Neural cell (in vitro differentiated cells): Measurements from ENCODE around the gene MUC3A. TPM values are rescaled to one million over a fixed set of nuclear protein-coding genes. Genes with fewer than 3 reads are reported as not detected.
A peak's percentile ranks its signal among the peaks of the same experiment; 100 is the strongest.

Experiments used
- H2AFZ ChIP-seq: fragments of 200-600, 300-800 bp; sonication (generic), shearing (Covaris generic); 2 replicates; pipeline ENCODE4 v1.6.0; 2014; ENCODE audit warnings: low read depth, mild to moderate bottlenecking, antibody characterized with exemption, low read length, moderate library complexity
- H3F3A ChIP-seq: fragments of 200-600 bp; shearing (Covaris generic); 2 replicates; pipeline ENCODE4 v1.6.1; 2016; ENCODE audit warnings: mild to moderate bottlenecking, moderate library complexity, mixed read lengths, antibody characterized with exemption, low read length; ENCODE audit not compliant: insufficient read depth, poor library complexity, severe bottlenecking
- H3K27ac ChIP-seq: fragments of 200-600, 300-800 bp; sonication (generic), shearing (Covaris generic); 2 replicates; pipeline ENCODE4 v1.5.1; 2014; ENCODE audit warnings: mild to moderate bottlenecking, low read length, moderate library complexity
- H3K27me3 ChIP-seq: fragments of 300-800, 200-600 bp; sonication (generic), shearing (Covaris generic); 2 replicates; pipeline ENCODE4 v1.6.0; 2014; ENCODE audit warnings: mild to moderate bottlenecking, low read depth, low read length, moderate library complexity; ENCODE audit not compliant: insufficient read depth
- H3K36me3 ChIP-seq: fragments of 300-800, 200-600 bp; sonication (generic), shearing (Covaris generic); 2 replicates; pipeline ENCODE4 v1.5.1; 2014; ENCODE audit warnings: mild to moderate bottlenecking, antibody characterized with exemption, low read length, moderate library complexity; ENCODE audit not compliant: insufficient read depth
- H3K4me2 ChIP-seq: fragments of 300-800, 200-600 bp; sonication (generic), shearing (Covaris generic); 2 replicates; pipeline ENCODE4 v1.6.0; 2014; ENCODE audit warnings: mild to moderate bottlenecking, low read length
- H3K4me3 ChIP-seq: fragments of 300-800, 200-600 bp; sonication (generic), shearing (Covaris generic); 2 replicates; pipeline ENCODE4 v1.5.1; 2014; ENCODE audit warnings: mild to moderate bottlenecking, low read length, moderate library complexity
- H3K79me2 ChIP-seq: fragments of 200-600 bp; shearing (Covaris generic); replicated peaks from 2 replicates; pipeline ENCODE4 v1.6.0; 2014; ENCODE audit warnings: mild to moderate bottlenecking, low read length, moderate library complexity; ENCODE audit not compliant: insufficient read depth
- H3K9ac ChIP-seq: fragments of 300-800, 200-600 bp; sonication (generic), shearing (Covaris generic); 2 replicates; pipeline ENCODE4 v1.6.1; 2016; ENCODE audit warnings: mild to moderate bottlenecking, low read length, mixed read lengths
- H3K9me2 ChIP-seq: fragments of 200-600 bp; shearing (Covaris generic); 2 replicates; pipeline ENCODE4 v1.6.1; 2016; ENCODE audit warnings: mild to moderate bottlenecking, low read length, mixed read lengths; ENCODE audit not compliant: insufficient read depth
- H3K9me3 ChIP-seq: fragments of 200-600, 300-800 bp; sonication (generic), shearing (Covaris generic); 2 replicates; pipeline ENCODE4 v1.6.1; 2016; ENCODE audit warnings: mild to moderate bottlenecking, mixed run types, low read length, moderate library complexity, mixed read lengths
- H4K20me1 ChIP-seq: fragments of 200-600 bp; shearing (Covaris generic); 2 replicates; pipeline ENCODE4 v1.6.1; 2016; ENCODE audit warnings: mild to moderate bottlenecking, mixed run types; ENCODE audit not compliant: insufficient read depth
- CTCF ChIP-seq: fragments of 450-650 bp; IDR thresholded peaks from 2 replicates; pipeline ENCODE4 v1.5.1; 2014; ENCODE audit warnings: antibody characterized with exemption, mild to moderate bottlenecking, moderate library complexity; ENCODE audit not compliant: poor library complexity, severe bottlenecking
- EP300 ChIP-seq: fragments of 450-650 bp; conservative IDR thresholded peaks from 2 replicates; pipeline ENCODE4 v1.6.1; 2014; ENCODE audit warnings: antibody characterized with exemption, mild to moderate bottlenecking, moderate library complexity; ENCODE audit not compliant: poor library complexity, severe bottlenecking
- EZH2 ChIP-seq: fragments of 200-600, 300-800 bp; shearing (Covaris generic), sonication (generic); IDR thresholded peaks from 2 replicates; pipeline ENCODE4 v1.6.1; 2014; ENCODE audit warnings: antibody characterized with exemption, low read length, borderline replicate concordance, mild to moderate bottlenecking; ENCODE audit not compliant: insufficient read depth, poor library complexity, severe bottlenecking
- MXI1 ChIP-seq: fragments of 450-650 bp; conservative IDR thresholded peaks from 2 replicates; pipeline ENCODE4 v1.6.1; 2014; ENCODE audit warnings: antibody characterized with exemption, mild to moderate bottlenecking; ENCODE audit not compliant: poor library complexity, severe bottlenecking
- POLR2AphosphoS5 ChIP-seq: IDR thresholded peaks from 2 replicates; pipeline ENCODE4 v1.6.1; 2012
- RAD21 ChIP-seq: fragments of 450-650 bp; conservative IDR thresholded peaks from 2 replicates; pipeline ENCODE4 v1.6.1; 2014; ENCODE audit warnings: antibody characterized with exemption, mild to moderate bottlenecking, moderate library complexity
- REST ChIP-seq: IDR thresholded peaks from 2 replicates; pipeline ENCODE4 v1.6.1; 2012; ENCODE audit warnings: borderline replicate concordance
- SMC3 ChIP-seq: fragments of 450-650 bp; conservative IDR thresholded peaks from 2 replicates; pipeline ENCODE4 v1.6.1; 2014; ENCODE audit warnings: antibody characterized with exemption, mild to moderate bottlenecking, moderate library complexity; ENCODE audit not compliant: poor library complexity
- TAF1 ChIP-seq: IDR thresholded peaks from 2 replicates; pipeline ENCODE4 v1.6.1; 2012; ENCODE audit warnings: low read depth
- polyA plus RNA-seq: library from polyadenylated mRNA; depleted of rRNA; stranded (reverse); fragments of >200 nt; gene quantifications from 2 replicates; pipeline ENCODE4 v1.2.3, GENCODE V29; 2014

Gene MUC3A
- polyA plus RNA-seq, 1 donor from 2014 or later: not detected

GRCh38 chr7:100966542-100967291 lies 17.4 kb downstream of the MUC3A start:
- peaks cover 51% of the 10 kb centered on the region for H3K27me3 ChIP-seq
- H3F3A ChIP-seq: no peaks in the 10 kb centered on the region
- no peaks in the 10 kb centered on the region for H3K9me2 ChIP-seq
- H4K20me1 ChIP-seq: no peaks in the 10 kb centered on the region
- peak; percentile 8 for TF ChIP-seq CTCF
- TF ChIP-seq MXI1: no peak
- no peak for TF ChIP-seq REST
- H3K4me2 ChIP-seq: no peak overlapping the region
- no peaks in the 10 kb centered on the region for H3K9me3 ChIP-seq
- no peaks in the 10 kb centered on the region for H3K79me2 ChIP-seq
- no peaks in the 10 kb centered on the region for H3K36me3 ChIP-seq
- H3K9ac ChIP-seq: peak overlapping the region; percentile 32
- H3K4me3 ChIP-seq: peak overlapping the region; percentile 60
- no peak overlapping the region for H2AFZ ChIP-seq
- H3K27ac ChIP-seq: no peak overlapping the region

GRCh38 chr7:100967292-100967863 lies 18.0 kb downstream of the MUC3A start:
- Histone ChIP-seq H2AFZ (no peak overlapping the region), H3K4me3 (no peak overlapping the region), H4K20me1 (no peaks in the 10 kb centered on the region), H3K4me2 (no peak overlapping the region), H3K36me3 (no peaks in the 10 kb centered on the region), H3K9ac (no peak overlapping the region), H3K9me2 (no peaks in the 10 kb centered on the region), H3K27ac (no peak overlapping the region), H3K79me2 (no peaks in the 10 kb centered on the region), H3K27me3 (peaks cover 51% of the 10 kb centered on the region), H3K9me3 (no peaks in the 10 kb centered on the region), H3F3A (no peaks in the 10 kb centered on the region)
- TF ChIP-seq POLR2AphosphoS5: no peak
- no peak for TF ChIP-seq EZH2
- TF ChIP-seq EP300: no peak
- TF ChIP-seq TAF1: no peak
- no peak for TF ChIP-seq SMC3
- TF ChIP-seq CTCF: no peak
- no peak for TF ChIP-seq MXI1
- TF ChIP-seq REST: no peak
- no peak for TF ChIP-seq RAD21
